ENCODE measurements around the gene HLCS.

The HLCS gene

DNA sequence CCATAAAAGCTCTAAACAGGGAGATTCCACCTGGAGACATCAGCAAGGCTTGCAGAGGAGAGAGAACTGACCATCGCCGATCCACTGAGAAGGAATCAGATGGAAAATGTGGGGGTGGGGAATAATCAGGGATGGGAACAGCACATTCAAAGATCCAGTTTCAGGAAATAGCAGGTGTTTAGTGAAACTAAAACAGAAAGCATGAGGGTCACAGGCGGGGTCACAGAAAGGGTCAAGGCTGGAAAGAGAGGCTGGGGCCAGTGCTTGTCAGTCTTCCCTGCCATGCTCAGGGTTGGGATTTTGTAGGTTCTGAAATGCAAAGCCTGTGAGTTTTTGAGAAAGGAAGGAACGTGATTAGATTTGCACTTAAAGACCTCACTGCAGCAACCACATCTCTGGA lies 103.2 kb downstream of the HLCS start:
- Histone ChIP-seq H3K4me3 (ENCODE audit: low read depth, low read length) (no peak overlapping the region), H3K27ac (ENCODE audit: extremely low read depth, low read depth, low read length) (no peak overlapping the region), H3K9me3 (ENCODE audit: control insufficient read depth, insufficient read depth, low read depth, low read length) (no peaks in the 10 kb centered on the region), H3K4me1 (ENCODE audit: control insufficient read depth, insufficient read depth, low read length) (peaks cover 9% of the 10 kb centered on the region), H3K36me3 (ENCODE audit: control insufficient read depth in 2 of 2, insufficient read depth in 1 of 2, low read length in 2 of 2) (no peaks in the 10 kb centered on the region)
- TF ChIP-seq, protein P1, sequence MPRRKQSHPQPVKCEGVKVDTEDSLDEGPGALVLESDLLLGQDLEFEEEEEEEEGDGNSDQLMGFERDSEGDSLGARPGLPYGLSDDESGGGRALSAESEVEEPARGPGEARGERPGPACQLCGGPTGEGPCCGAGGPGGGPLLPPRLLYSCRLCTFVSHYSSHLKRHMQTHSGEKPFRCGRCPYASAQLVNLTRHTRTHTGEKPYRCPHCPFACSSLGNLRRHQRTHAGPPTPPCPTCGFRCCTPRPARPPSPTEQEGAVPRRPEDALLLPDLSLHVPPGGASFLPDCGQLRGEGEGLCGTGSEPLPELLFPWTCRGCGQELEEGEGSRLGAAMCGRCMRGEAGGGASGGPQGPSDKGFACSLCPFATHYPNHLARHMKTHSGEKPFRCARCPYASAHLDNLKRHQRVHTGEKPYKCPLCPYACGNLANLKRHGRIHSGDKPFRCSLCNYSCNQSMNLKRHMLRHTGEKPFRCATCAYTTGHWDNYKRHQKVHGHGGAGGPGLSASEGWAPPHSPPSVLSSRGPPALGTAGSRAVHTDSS (tag by site-specific recombination; IDR thresholded peaks at IDR 0.05): no peak
- TF ChIP-seq ZSCAN23 (tag by site-specific recombination; IDR thresholded peaks at IDR 0.05) (no peak), ZNF558 (tag by site-specific recombination; IDR thresholded peaks at IDR 0.05) (no peak), ZNF394 (tag by site-specific recombination; IDR thresholded peaks at IDR 0.05; ENCODE audit: borderline replicate concordance) (no peak), ZNF175 (tag by site-specific recombination; IDR thresholded peaks at IDR 0.05) (no peak), ZNF211 (tag by site-specific recombination; IDR thresholded peaks at IDR 0.05; ENCODE audit: low read depth) (no peak), SP2 (tag by site-specific recombination; IDR thresholded peaks at IDR 0.05) (no peak), SETDB1 (IDR thresholded peaks at IDR 0.05; ENCODE audit: insufficient read length, low read length) (no peak), ZFP37 (tag by site-specific recombination; IDR thresholded peaks at IDR 0.05) (no peak), ZBTB7A (tag by site-specific recombination; IDR thresholded peaks at IDR 0.05; ENCODE audit: low read depth) (no peak), ZNF654 (tag by site-specific recombination; IDR thresholded peaks at IDR 0.05; ENCODE audit: low read depth) (no peak), ZNF549 (tag by site-specific recombination; IDR thresholded peaks at IDR 0.05) (no peak), KLF10 (tag by site-specific recombination; IDR thresholded peaks at IDR 0.05) (no peak), ZNF214 (tag by site-specific recombination; IDR thresholded peaks at IDR 0.05; ENCODE audit: borderline replicate concordance) (no peak), ZFP41 (tag by site-specific recombination; IDR thresholded peaks at IDR 0.05; ENCODE audit: borderline replicate concordance) (no peak), IKZF3 (tag by site-specific recombination; IDR thresholded peaks at IDR 0.05) (no peak), ZNF19 (tag by site-specific recombination; IDR thresholded peaks at IDR 0.05; ENCODE audit: low read depth) (no peak)
- TF ChIP-seq, protein P2, sequence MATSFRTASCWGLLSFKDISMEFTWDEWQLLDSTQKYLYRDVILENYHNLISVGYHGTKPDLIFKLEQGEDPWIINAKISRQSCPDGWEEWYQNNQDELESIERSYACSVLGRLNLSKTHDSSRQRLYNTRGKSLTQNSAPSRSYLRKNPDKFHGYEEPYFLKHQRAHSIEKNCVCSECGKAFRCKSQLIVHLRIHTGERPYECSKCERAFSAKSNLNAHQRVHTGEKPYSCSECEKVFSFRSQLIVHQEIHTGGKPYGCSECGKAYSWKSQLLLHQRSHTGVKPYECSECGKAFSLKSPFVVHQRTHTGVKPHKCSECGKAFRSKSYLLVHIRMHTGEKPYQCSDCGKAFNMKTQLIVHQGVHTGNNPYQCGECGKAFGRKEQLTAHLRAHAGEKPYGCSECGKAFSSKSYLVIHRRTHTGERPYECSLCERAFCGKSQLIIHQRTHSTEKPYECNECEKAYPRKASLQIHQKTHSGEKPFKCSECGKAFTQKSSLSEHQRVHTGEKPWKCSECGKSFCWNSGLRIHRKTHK (tag by site-specific recombination; IDR thresholded peaks at IDR 0.05): no peak
- TF ChIP-seq, protein P3, sequence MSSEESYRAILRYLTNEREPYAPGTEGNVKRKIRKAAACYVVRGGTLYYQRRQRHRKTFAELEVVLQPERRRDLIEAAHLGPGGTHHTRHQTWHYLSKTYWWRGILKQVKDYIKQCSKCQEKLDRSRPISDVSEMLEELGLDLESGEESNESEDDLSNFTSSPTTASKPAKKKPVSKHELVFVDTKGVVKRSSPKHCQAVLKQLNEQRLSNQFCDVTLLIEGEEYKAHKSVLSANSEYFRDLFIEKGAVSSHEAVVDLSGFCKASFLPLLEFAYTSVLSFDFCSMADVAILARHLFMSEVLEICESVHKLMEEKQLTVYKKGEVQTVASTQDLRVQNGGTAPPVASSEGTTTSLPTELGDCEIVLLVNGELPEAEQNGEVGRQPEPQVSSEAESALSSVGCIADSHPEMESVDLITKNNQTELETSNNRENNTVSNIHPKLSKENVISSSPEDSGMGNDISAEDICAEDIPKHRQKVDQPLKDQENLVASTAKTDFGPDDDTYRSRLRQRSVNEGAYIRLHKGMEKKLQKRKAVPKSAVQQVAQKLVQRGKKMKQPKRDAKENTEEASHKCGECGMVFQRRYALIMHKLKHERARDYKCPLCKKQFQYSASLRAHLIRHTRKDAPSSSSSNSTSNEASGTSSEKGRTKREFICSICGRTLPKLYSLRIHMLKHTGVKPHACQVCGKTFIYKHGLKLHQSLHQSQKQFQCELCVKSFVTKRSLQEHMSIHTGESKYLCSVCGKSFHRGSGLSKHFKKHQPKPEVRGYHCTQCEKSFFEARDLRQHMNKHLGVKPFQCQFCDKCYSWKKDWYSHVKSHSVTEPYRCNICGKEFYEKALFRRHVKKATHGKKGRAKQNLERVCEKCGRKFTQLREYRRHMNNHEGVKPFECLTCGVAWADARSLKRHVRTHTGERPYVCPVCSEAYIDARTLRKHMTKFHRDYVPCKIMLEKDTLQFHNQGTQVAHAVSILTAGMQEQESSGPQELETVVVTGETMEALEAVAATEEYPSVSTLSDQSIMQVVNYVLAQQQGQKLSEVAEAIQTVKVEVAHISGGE (tag by site-specific recombination; conservative IDR thresholded peaks at IDR 0.05; ENCODE audit: low read depth): no peak
- ChIA-PET POLR2A (no interaction called here), CTCF (interaction anchor here (0.6 to 2.4 kb wide), 4 partner anchors 9 to 849 kb away, joined by 4 to 9 read pairs (median 4); no protein-coding TSS in a partner anchor)
